D721Med (cell line): ENCODE data around the gene DACH1.

Experiments
- DNase-seq: peaks from one replicate; pipeline ENCODE4 v3.0.0; 2011; ENCODE audit warnings: low spot score; ENCODE audit not compliant: insufficient read length
- FAIRE-seq: peaks from 2 replicates; lab custom pipeline; 2011; peaks lifted over from hg19 to GRCh38; lab: Jason Lieb, UNC
- CTCF ChIP-seq: IDR thresholded peaks from 2 replicates; pipeline ENCODE4 v1.5.1; 2012; ENCODE audit warnings: mild to moderate bottlenecking, control low read depth; ENCODE audit not compliant: insufficient read depth; ENCODE audit errors: missing control alignments

The DACH1 gene

DNA sequence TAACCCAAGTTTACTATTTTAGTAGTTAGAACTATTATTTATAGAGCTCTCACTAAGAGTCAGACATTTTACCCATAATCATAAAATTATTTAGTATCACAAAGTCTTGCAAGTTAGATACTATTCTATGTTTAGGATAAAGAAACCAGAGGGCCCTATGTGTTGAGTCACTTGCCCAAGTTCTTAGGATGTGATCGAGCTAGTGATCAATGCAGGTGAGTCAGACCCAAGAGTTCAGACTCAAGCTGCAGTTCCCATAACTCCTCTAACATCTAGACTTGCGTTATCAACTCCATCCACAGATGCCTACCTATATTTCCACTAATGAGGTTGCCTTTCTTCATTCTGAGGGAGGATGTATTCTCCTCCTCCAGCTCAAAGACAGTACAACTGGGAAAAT lies 53.8 kb downstream of the DACH1 start:
- DNase-seq, result no peak
- no peak for TF ChIP-seq CTCF
- peak; percentile 61 for FAIRE-seq

GRCh38 chr13:71811344-71811743 lies 55.7 kb downstream of the DACH1 start:
- no peak for TF ChIP-seq CTCF

GRCh38 chr13:71808708-71809107 lies 58.3 kb downstream of the DACH1 start:
- DNase-seq (no peak), FAIRE-seq (no peak)
- TF ChIP-seq CTCF, result no peak

More at GRCh38 chr13:71811344-71811743, 55.7 kb downstream of the DACH1 start:
- FAIRE-seq, result peak; percentile 32
- no peak for DNase-seq

GRCh38 chr13:71806886-71807285 lies 60.1 kb downstream of the DACH1 start:
- no peak for FAIRE-seq

GRCh38 chr13:71803066-71803465 lies 63.9 kb downstream of the DACH1 start:
- FAIRE-seq, result no peak

More at GRCh38 chr13:71806886-71807285, 60.1 kb downstream of the DACH1 start:
- no peak for DNase-seq
- no peak for TF ChIP-seq CTCF

GRCh38 chr13:71801781-71802180 lies 65.2 kb downstream of the DACH1 start:
- FAIRE-seq (peak; percentile 98), DNase-seq (peak; percentile 10)
- no peak for TF ChIP-seq CTCF

More at GRCh38 chr13:71803066-71803465, 63.9 kb downstream of the DACH1 start:
- DNase-seq, result no peak
- TF ChIP-seq CTCF, result no peak

- peak; percentile 61 for FAIRE-seq
- no peak for DNase-seq
- TF ChIP-seq CTCF, result no peak
Measured at GRCh38 chr13:71801165-71801760, 65.7 kb downstream of the DACH1 start.
